ENCODE data around the gene UGT2B28. TPM values are rescaled to one million over a fixed set of nuclear protein-coding genes. Genes with fewer than 3 reads are reported as not detected.
"Not testable (repeated sequence)": the region's sequence is repeated elsewhere in the genome, so short reads cannot be mapped to it uniquely, and the experiment has no call there.

UGT2B28 gene
- total RNA-seq, 1 donor from 2014 or later: not detected

GRCh38 chr4:69309549-69310076 is 29.3 kb downstream of the UGT2B28 start:
- not testable (repeated sequence) for H3K4me1 ChIP-seq; H3K9me3 ChIP-seq; ATAC-seq; H3K27me3 ChIP-seq (ENCODE audit: low read depth); DNase-seq; H3K27ac ChIP-seq; H3K36me3 ChIP-seq; H3K4me3 ChIP-seq
- intact Hi-C loops (cut with DNase I): loop anchor here (5.0 kb wide), 1 partner anchor 67 kb away; no protein-coding TSS in a partner anchor

- H3K27me3 ChIP-seq (ENCODE audit: low read depth); DNase-seq; H3K4me1 ChIP-seq; H3K27ac ChIP-seq; H3K4me3 ChIP-seq; intact Hi-C loops (cut with DNase I); H3K36me3 ChIP-seq; ATAC-seq; H3K9me3 ChIP-seq: not testable (repeated sequence)
Observed at GRCh38 chr4:69310262-69310661, 30.0 kb downstream of the UGT2B28 start.

GRCh38 chr4:69317669-69318298 is 37.5 kb downstream of the UGT2B28 start:
- TF ChIP-seq CTCF (IDR thresholded peaks at IDR 0.05): peak; percentile 47
- peak; percentile 52 to 63 for ATAC-seq
- H3K27ac ChIP-seq; H3K4me1 ChIP-seq; H3K4me3 ChIP-seq; intact Hi-C loops (cut with DNase I); DNase-seq; H3K36me3 ChIP-seq; H3K27me3 ChIP-seq (ENCODE audit: low read depth); H3K9me3 ChIP-seq: not testable (repeated sequence)

- ATAC-seq (peak in 1 of 2 donors; percentile 42), DNase-seq (peak; percentile 30)
- no peaks in the 10 kb centered on the region for H3K36me3 ChIP-seq
- intact Hi-C loops (cut with DNase I): no loop called here
- no peak overlapping the region for H3K4me3 ChIP-seq
- no peaks in the 10 kb centered on the region for H3K9me3 ChIP-seq
- no peaks in the 10 kb centered on the region for H3K4me1 ChIP-seq
- H3K27me3 ChIP-seq (ENCODE audit: low read depth): no peaks in the 10 kb centered on the region
- TF ChIP-seq CTCF (IDR thresholded peaks at IDR 0.05): no peak
- no peak overlapping the region for H3K27ac ChIP-seq
Observed at GRCh38 chr4:69321153-69321729, 41.0 kb downstream of the UGT2B28 start.

- no peak for TF ChIP-seq CTCF (IDR thresholded peaks at IDR 0.05)
- intact Hi-C loops (cut with DNase I): no loop called here
- ATAC-seq: no peak
Observed at GRCh38 chr4:69322055-69322454, 41.8 kb downstream of the UGT2B28 start.

GRCh38 chr4:69323284-69323683 is 43.0 kb downstream of the UGT2B28 start:
- no peak for DNase-seq
- no peak for ATAC-seq
- H3K4me3 ChIP-seq: no peak overlapping the region
- no peak for TF ChIP-seq CTCF (IDR thresholded peaks at IDR 0.05)
- H3K27ac ChIP-seq: no peak overlapping the region
- H3K27me3 ChIP-seq (ENCODE audit: low read depth): no peaks in the 10 kb centered on the region
- no peaks in the 10 kb centered on the region for H3K9me3 ChIP-seq
- intact Hi-C loops (cut with DNase I): no loop called here
- H3K36me3 ChIP-seq: no peaks in the 10 kb centered on the region
- no peaks in the 10 kb centered on the region for H3K4me1 ChIP-seq

More at GRCh38 chr4:69322055-69322454, 41.8 kb downstream of the UGT2B28 start:
- no peak overlapping the region for H3K27ac ChIP-seq
- H3K4me1 ChIP-seq: no peaks in the 10 kb centered on the region
- no peaks in the 10 kb centered on the region for H3K9me3 ChIP-seq
- H3K27me3 ChIP-seq (ENCODE audit: low read depth): no peaks in the 10 kb centered on the region
- H3K36me3 ChIP-seq: no peaks in the 10 kb centered on the region
- H3K4me3 ChIP-seq: no peak overlapping the region
- no peak for DNase-seq

All from lower lobe of right lung (tissue), 2 donors.